Left ventricle myocardium inferior (tissue), 1 donor: Measurements from ENCODE around the gene LCP2. TPM values are rescaled to one million over a fixed set of nuclear protein-coding genes. Genes with fewer than 3 reads are reported as not detected.

ENCODE experiments used
- DNase-seq: peaks from one replicate; pipeline ENCODE4 v3.0.0-alpha.2; 2020
- H3K27ac ChIP-seq: fragments of 200-600 bp; replicated peaks from 2 replicates; pipeline ENCODE4 v1.8.0; 2021
- H3K27me3 ChIP-seq: fragments of 200-600 bp; 2 replicates; pipeline ENCODE4 v1.8.0; 2021; ENCODE audit warnings: low read depth
- H3K36me3 ChIP-seq: fragments of 200-600 bp; 2 replicates; pipeline ENCODE4 v1.8.0; 2021
- H3K4me1 ChIP-seq: fragments of 200-600 bp; 2 replicates; pipeline ENCODE4 v1.8.0; 2021
- H3K4me3 ChIP-seq: fragments of 200-600 bp; 2 replicates; pipeline ENCODE4 v1.8.0; 2021; ENCODE audit warnings: mild to moderate bottlenecking, moderate library complexity
- H3K9me3 ChIP-seq: fragments of 200-600 bp; replicated peaks from 2 replicates; pipeline ENCODE4 v1.8.0; 2021
- intact Hi-C: fragments of 100-400 bp; cut with micrococcal nuclease; formaldehyde crosslinking; loops from one replicate; pipeline ENCODE4 v1.11.0; 2022
- total RNA-seq: library from RNA; stranded (reverse); fragmentation: NEBNext Ultra II Directional; extraction: Animal tissue kit (Norgen Biotek cat#: 25700); gene quantifications from one replicate; pipeline ENCODE4 v1.2.1, GENCODE V29; 2021
- TF ChIP-seq, protein P1 (sequence below): fragments of 200-600 bp; IDR thresholded peaks from 2 replicates; pipeline ENCODE4 v1.8.0; 2021; ENCODE audit warnings: antibody characterized with exemption, mild to moderate bottlenecking, borderline replicate concordance
- donor health status: DM: no; HTN: yes; CAD: no; lungs with severe emphysema.

LCP2 gene
- total RNA-seq, 1 donor from 2014 or later: 3.9 TPM

DNA sequence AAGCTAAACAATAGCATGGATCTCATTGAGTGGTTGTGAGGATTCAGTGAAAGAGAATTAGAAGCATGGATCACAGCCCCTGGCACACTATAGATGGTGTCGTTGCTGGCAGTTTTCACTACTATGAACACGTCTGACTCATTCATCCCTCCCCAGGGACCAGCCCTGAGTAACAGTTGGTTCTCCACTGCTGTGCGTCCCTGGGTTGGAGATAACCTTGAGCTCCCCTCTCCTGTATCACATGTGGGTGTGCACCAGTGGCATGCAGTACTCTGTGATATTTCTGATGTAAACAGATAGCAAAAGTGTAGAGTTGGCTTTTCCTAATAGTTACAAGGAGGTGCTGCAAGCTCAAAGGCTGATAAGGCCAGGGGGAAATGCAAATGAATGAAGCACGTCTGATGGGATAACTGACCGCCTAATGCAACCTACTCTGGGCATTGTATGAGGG, 8.8 kb upstream of the LCP2 start:
- Histone ChIP-seq H3K36me3 (no peaks in the 10 kb centered on the region), H3K4me1 (peaks cover 61% of the 10 kb centered on the region), H3K9me3 (no peaks in the 10 kb centered on the region), H3K27ac (peak overlapping the region; percentile 91), H3K27me3 (no peaks in the 10 kb centered on the region), H3K4me3 (no peak overlapping the region)
- intact Hi-C loops: no loop called here
- DNase-seq: peak; percentile 59
- TF ChIP-seq, protein P1, sequence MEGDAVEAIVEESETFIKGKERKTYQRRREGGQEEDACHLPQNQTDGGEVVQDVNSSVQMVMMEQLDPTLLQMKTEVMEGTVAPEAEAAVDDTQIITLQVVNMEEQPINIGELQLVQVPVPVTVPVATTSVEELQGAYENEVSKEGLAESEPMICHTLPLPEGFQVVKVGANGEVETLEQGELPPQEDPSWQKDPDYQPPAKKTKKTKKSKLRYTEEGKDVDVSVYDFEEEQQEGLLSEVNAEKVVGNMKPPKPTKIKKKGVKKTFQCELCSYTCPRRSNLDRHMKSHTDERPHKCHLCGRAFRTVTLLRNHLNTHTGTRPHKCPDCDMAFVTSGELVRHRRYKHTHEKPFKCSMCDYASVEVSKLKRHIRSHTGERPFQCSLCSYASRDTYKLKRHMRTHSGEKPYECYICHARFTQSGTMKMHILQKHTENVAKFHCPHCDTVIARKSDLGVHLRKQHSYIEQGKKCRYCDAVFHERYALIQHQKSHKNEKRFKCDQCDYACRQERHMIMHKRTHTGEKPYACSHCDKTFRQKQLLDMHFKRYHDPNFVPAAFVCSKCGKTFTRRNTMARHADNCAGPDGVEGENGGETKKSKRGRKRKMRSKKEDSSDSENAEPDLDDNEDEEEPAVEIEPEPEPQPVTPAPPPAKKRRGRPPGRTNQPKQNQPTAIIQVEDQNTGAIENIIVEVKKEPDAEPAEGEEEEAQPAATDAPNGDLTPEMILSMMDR: no peak

DNA sequence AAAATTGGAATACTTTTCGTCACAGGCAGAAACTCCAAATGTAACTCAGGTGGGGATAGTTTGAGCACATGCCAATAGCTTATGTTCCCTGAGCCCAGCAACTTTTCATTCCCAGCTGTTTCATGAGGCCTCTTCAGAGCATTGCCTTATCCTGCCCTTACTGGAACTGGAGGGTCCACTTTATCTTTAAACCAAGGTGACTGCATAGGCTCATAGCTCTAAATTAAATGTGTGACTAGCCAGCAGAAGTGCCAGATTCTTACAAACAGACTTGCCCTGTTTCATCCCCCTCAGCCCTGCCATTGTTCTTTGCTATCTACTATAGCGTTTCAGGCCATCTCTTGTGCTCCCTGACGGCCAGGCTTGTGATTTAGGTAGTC, 8.1 kb upstream of the LCP2 start:
- intact Hi-C loops: no loop called here
- no peaks in the 10 kb centered on the region for H3K27me3 ChIP-seq
- H3K4me1 ChIP-seq: peaks cover 54% of the 10 kb centered on the region
- TF ChIP-seq, protein P1: no peak
- no peaks in the 10 kb centered on the region for H3K9me3 ChIP-seq
- peak overlapping the region; percentile 91 for H3K27ac ChIP-seq
- H3K36me3 ChIP-seq: no peaks in the 10 kb centered on the region
- DNase-seq: no peak
- no peak overlapping the region for H3K4me3 ChIP-seq

DNA sequence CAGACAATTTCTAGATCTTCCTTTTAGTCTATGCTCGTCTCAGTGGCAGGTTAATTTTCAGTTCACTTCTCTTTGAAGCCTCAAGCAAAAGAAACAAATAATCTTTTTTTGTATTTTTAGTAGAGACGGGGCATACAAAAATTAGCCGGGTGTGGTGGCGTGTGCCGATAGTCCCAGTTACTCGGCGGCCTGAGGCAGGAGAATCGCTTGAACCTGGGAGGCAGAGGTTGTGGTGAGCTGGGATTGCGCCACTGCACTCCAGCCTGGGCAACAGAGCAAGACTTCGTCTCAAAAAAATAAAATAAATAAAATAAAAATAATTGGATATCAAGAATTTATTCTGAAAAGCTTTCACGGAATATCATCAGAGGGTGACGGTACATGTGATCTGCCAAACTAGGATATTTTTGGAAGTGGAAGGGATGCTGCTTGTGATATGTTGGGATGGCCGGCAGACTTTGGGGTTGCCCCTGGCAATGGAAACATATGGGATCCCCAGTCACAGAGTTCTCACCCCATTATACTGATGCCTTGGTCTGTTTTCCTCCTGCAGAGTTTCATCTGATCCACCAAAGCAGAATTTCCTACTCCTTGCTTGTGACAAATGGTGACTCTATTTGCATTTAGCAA, 7.6 kb upstream of the LCP2 start:
- DNase-seq: no peak
- no peaks in the 10 kb centered on the region for H3K36me3 ChIP-seq
- H3K4me3 ChIP-seq: no peak overlapping the region
- H3K9me3 ChIP-seq: no peaks in the 10 kb centered on the region
- H3K27me3 ChIP-seq: no peaks in the 10 kb centered on the region
- H3K27ac ChIP-seq: peak overlapping the region; percentile 91
- TF ChIP-seq, protein P1: no peak
- intact Hi-C loops: no loop called here
- H3K4me1 ChIP-seq: peaks cover 53% of the 10 kb centered on the region

DNA sequence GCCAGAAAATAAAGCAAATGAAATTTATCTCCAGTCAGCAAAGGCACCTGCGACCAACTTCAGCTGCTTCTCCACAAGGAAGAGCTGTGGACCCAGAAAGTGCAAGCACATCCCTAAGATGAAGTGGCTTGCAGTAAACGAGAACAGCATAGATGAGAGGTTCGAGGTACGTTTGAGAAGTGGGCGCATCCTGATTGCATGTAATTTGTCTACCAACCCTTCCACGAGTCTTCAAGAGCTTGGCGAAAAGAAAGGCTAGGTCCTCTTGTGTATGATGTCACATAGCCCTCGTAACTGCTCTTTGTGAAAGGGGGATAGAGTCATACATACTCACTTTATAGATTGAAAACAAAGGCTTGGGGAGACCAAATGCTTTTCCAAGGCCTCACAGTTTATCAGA, 6.0 kb upstream of the LCP2 start:
- TF ChIP-seq, protein P1: no peak
- Histone ChIP-seq H3K36me3 (no peaks in the 10 kb centered on the region), H3K27ac (peak overlapping the region; percentile 48), H3K9me3 (no peaks in the 10 kb centered on the region), H3K4me1 (peaks cover 48% of the 10 kb centered on the region), H3K4me3 (no peak overlapping the region), H3K27me3 (no peaks in the 10 kb centered on the region)
- intact Hi-C loops: no loop called here
- DNase-seq: no peak

DNA sequence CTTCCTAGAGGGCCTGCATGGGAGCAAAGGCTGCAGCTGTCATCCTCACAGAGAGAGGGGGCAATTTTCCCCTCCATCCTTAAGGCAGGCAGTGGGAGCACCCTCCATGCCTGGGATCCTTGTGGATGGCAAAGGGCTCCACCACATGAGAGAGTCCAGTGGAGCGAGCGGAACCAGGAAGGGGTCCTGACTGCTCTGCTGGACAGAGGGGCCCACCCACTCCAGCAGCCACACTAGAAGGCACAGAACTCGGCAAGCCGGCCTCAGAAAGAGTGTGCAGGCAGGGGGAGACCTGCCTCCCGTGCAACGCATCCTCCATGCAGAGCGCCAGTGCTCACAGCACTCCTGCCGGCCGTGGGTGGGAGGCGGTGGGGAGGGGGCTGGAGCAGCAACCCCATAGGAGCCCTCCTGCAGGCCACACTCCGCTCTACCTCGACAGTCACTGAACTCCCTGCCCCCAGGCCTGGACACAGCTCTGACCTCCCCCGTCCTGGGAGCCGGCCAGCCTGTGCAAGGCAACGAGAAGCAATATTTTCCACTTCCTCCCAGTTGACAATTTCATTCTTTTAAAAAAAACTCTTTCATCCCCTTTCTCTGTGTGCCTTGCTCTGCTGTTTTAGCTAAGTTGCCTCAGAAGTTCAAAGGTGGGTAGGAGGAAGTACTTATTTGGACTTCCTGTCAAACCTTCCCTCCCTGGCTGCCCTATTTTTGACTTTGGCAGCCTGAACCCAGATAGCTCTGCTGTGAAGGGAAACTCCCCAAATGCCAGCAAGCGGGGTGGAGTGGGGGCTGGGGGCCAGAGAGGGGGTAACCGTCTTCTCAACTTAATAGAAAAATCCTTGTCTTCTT, 5.3 kb upstream of the LCP2 start:
- H3K27me3 ChIP-seq: no peaks in the 10 kb centered on the region
- peak; percentile 63 for DNase-seq
- H3K9me3 ChIP-seq: no peaks in the 10 kb centered on the region
- H3K36me3 ChIP-seq: no peaks in the 10 kb centered on the region
- peaks cover 44% of the 10 kb centered on the region for H3K4me1 ChIP-seq
- H3K27ac ChIP-seq: peak overlapping the region; percentile 48
- TF ChIP-seq, protein P1: no peak
- H3K4me3 ChIP-seq: no peak overlapping the region
- intact Hi-C loops: no loop called here
